Activated B cell treated with CpG ODN at 0.5 μM for 24 hours (primary cell): ENCODE results near the gene PPP2R3A. TPM values are rescaled to one million over a fixed set of nuclear protein-coding genes. Genes with fewer than 3 reads are reported as not detected.
A peak's percentile ranks its signal among the peaks of the same experiment; 100 is the strongest.

Experiments used
- ATAC-seq: fragments of 200-7000 bp; cut with Tn5 transposase; one replicate; pipeline ENCODE4 v1.10.0; 2021; ENCODE audit warnings: low read depth, mild to moderate bottlenecking, moderate library complexity
- CTCF ChIA-PET: fragments of 350-600 bp; sonication (Branson Sonifier 250); formaldehyde crosslinking; loops from one replicate; lab custom pipeline; 2021; ENCODE audit warnings: antibody characterized with exemption; lab: Charles Lee
- POLR2A ChIA-PET: fragments of 350-600 bp; sonication (Branson Sonifier 250); formaldehyde crosslinking; loops from one replicate; lab custom pipeline; 2021; ENCODE audit warnings: antibody characterized with exemption; lab: Charles Lee
- DNase-seq: peaks from one replicate; pipeline ENCODE4 v3.0.0; 2022
- H3K27ac Mint-ChIP-seq: one replicate; pipeline ENCODE4 v1.8.0; 2020; ENCODE audit warnings: mixed read lengths
- H3K27me3 Mint-ChIP-seq: one replicate; pipeline ENCODE4 v1.8.0; 2021; ENCODE audit warnings: mixed read lengths
- H3K36me3 Mint-ChIP-seq: one replicate; pipeline ENCODE4 v1.8.0; 2021; ENCODE audit warnings: low read depth, mixed read lengths
- H3K4me1 Mint-ChIP-seq: one replicate; pipeline ENCODE4 v1.8.0; 2021; ENCODE audit warnings: mixed read lengths
- H3K4me3 Mint-ChIP-seq: one replicate; pipeline ENCODE4 v1.8.0; 2020; ENCODE audit warnings: mild to moderate bottlenecking, mixed read lengths
- H3K9me3 Mint-ChIP-seq: one replicate; pipeline ENCODE4 v1.8.0; 2020; ENCODE audit warnings: mixed read lengths
- CTCF ChIP-seq: fragments of 200-600 bp; IDR thresholded peaks from one replicate; pipeline ENCODE4 v1.8.0; 2022; ENCODE audit warnings: antibody characterized with exemption, mild to moderate bottlenecking
- intact Hi-C: fragments of 100-400 bp; cut with micrococcal nuclease; formaldehyde crosslinking; loops from one replicate; pipeline ENCODE4 v1.15.1; 2024
- total RNA-seq: library from RNA; stranded (reverse); gene quantifications from 2 replicates; pipeline ENCODE4 v1.2.3, GENCODE V29; 2022

Gene PPP2R3A
- 0.05 and 0.11 TPM in 2 replicates for total RNA-seq

DNA sequence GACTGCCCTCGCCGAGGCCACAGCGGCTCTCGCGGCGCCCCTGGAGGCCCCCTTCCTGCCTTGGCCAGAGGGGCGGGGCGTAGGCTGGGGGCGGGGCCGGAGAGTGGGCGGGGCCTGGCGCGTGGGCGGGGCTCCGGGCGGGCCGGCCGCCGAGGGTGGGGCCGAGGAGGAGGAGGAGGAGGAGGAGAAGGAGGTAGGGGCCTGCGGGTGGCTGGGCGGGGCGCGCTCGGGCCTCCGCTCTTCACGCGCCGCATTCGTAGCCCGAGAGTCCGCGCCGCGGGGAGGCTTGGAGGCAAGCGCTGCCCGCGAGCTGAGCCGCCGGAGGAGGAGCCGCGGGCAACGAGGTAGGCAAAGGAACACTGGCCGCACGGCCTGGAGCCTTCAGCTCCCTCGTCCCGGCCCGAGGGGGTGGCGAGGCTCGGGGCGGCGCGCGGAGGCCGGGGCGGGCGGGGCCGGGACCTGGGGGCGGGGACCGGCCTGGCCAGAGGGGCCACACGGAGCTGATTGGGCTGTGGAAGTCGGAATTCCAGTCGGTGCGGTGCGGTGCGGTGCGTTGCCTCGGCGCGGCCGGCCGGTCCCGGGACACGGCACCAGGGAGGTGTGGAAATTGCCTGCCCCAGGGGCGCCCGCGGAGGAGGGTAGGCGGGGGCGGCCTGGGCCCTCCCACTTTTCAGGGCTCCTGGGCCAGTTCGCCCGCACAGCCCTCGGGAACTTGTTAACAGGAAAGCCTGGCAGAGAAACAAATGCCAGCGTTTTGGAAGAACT lies at the start of gene PPP2R3A:
PPP2R3A (plus strand) TSS at position 223 of the 765 bp plus-strand sequence. CDS start 35,771 bp downstream, outside the sequence.
- ATAC-seq (peak; percentile 90), DNase-seq (peak; percentile 54)
- intact Hi-C loops = loop anchor here (5.0 to 10.0 kb wide), 2 partner anchors 289 to 1478 kb away; partner anchors contain the start of genes ANAPC13, CEP63 and PCCB
- Mint-ChIP-seq H3K36me3 (no peaks in the 10 kb centered on the region), H3K4me1 (peaks cover 9% of the 10 kb centered on the region), H3K9me3 (peaks cover 8% of the 10 kb centered on the region), H3K27ac (no peak within 1 kb of the TSS), H3K4me3 (peak within 1 kb of the TSS; percentile 75), H3K27me3 (peaks cover 30% of the 10 kb centered on the region)
- POLR2A ChIA-PET = no interaction called here
- no peak for TF ChIP-seq CTCF
- CTCF ChIA-PET = no interaction called here

DNA sequence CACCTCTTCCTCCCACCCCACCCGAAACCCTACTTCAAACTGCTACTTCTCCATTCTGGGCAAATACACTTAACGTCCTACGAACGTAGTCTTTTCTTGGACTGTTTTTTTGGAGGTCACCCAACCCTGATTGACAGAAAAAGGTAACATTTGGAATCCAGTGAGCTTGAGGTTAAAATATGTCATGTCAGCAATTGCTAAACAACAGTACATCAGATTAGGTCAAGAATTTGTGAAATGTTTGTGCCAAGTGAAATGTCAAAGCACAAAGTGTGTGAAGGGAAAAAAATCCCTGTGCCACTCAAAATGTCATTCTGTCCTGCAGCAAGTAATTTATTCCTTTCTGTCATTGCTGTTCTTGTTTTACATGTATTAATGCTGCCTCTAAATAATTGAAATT lies 49.2 kb upstream of the PPP2R3A start:
- Mint-ChIP-seq H3K4me3 (no peak overlapping the region), H3K9me3 (no peaks in the 10 kb centered on the region), H3K27me3 (peaks cover 4% of the 10 kb centered on the region), H3K27ac (no peak overlapping the region), H3K4me1 (no peaks in the 10 kb centered on the region), H3K36me3 (no peaks in the 10 kb centered on the region)
- no peak for ATAC-seq
- ChIA-PET POLR2A (no interaction called here), CTCF (no interaction called here)
- intact Hi-C loops = loop anchor here (5.0 kb wide), 1 partner anchor 126 kb away; no protein-coding TSS in a partner anchor
- TF ChIP-seq CTCF = no peak
- DNase-seq = no peak

DNA sequence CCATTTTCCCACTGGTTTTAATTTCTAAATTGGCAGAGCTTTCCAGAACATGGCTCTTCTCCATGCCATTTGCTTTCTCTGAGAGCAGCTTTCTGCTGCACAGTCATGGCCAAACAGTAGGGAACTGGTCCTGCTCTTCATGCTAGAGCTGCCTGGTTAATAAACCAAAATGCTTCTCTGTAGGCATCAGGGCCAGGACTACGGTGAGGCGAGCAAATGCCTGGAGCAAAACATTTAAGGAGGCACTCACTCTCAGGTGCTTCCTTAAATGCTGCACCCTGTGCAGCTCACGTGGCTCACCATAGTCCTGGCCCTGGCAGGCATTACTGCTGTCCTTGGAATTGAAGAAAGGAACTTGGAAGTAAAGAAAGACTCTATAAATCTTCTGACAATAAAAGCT lies 48.5 kb upstream of the PPP2R3A start:
- H3K9me3 Mint-ChIP-seq = no peaks in the 10 kb centered on the region

DNA sequence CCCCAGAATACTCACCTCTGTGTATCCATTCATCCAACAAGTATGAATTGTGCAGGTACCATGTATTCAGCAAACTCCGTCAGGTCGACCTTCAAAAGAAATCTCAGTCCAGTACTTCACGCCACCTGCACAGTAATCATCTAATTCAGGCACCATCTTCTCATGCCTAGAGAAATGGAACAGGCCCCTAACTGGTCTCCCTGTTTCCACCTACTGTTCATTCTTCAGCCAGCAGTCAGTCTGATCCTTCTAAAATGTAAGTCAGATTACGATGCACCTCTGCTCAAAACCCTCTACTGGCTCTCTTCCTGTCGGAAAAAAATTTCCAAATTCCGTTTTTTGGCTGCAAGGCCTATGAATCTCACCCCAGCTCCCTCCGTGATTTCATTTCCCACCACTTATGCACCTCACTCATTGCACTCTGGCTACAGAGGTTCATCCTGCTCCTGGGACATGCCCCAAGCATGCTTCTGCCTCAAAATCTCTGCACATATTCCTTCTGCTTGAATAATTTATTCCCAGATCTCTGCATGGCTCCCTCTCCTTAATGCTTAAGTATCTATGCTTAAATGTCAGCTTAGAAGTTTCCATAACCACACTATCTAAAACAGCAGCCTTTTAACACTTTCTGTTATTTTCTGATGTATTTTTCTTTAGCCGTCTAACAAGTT lies 47.5 kb upstream of the PPP2R3A start:
- Mint-ChIP-seq H3K36me3 (no peaks in the 10 kb centered on the region), H3K4me3 (no peak overlapping the region), H3K9me3 (no peaks in the 10 kb centered on the region), H3K27me3 (peaks cover 4% of the 10 kb centered on the region), H3K4me1 (no peaks in the 10 kb centered on the region), H3K27ac (no peak overlapping the region)
- intact Hi-C loops = loop anchor here (5.0 kb wide), 1 partner anchor 124 kb away; no protein-coding TSS in a partner anchor
- ATAC-seq (no peak), DNase-seq (no peak)
- CTCF ChIA-PET = interaction anchor here (1.0 kb wide), 1 partner anchor 1123 kb away, joined by 3 read pairs; the partner anchor contains the start of gene EPHB1
- no peak for TF ChIP-seq CTCF
- POLR2A ChIA-PET = no interaction called here

More for the DNA sequence above, 48.5 kb upstream of the PPP2R3A start:
- no peak overlapping the region for H3K4me3 Mint-ChIP-seq
- H3K27ac Mint-ChIP-seq = no peak overlapping the region
- ATAC-seq (no peak), DNase-seq (no peak)
- H3K27me3 Mint-ChIP-seq = peaks cover 4% of the 10 kb centered on the region
- no peaks in the 10 kb centered on the region for H3K4me1 Mint-ChIP-seq
- no peak for TF ChIP-seq CTCF
- ChIA-PET POLR2A (no interaction called here), CTCF (interaction anchor here (1.0 kb wide), 1 partner anchor 1122 kb away, joined by 3 read pairs; the partner anchor contains the start of gene EPHB1)
- H3K36me3 Mint-ChIP-seq = no peaks in the 10 kb centered on the region
- intact Hi-C loops = loop anchor here (5.0 kb wide), 1 partner anchor 125 kb away; no protein-coding TSS in a partner anchor

DNA sequence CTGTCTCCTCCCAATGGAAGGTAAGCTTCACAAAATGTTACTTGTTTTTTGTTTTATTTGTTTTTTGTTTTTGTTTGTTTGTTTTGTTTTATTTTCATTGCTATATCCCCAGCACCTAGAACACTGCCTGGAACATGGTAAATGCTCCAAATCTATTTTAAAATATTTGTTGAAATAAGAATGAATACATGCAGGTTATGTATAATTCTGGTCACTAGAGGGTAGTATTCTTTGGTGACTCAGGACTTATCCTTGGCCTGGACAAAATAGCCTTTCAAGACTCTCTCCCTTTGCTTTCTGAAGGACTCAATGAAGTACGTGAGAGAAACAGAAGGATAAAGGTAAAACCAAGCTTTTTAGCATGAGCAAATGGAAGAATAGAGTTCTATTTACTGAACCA lies 46.9 kb upstream of the PPP2R3A start:
- Mint-ChIP-seq H3K4me1 (no peaks in the 10 kb centered on the region), H3K4me3 (no peak overlapping the region), H3K27me3 (peaks cover 4% of the 10 kb centered on the region), H3K9me3 (no peaks in the 10 kb centered on the region), H3K27ac (no peak overlapping the region), H3K36me3 (no peaks in the 10 kb centered on the region)
- DNase-seq = no peak
- CTCF ChIA-PET = no interaction called here
- no peak for ATAC-seq
- POLR2A ChIA-PET = no interaction called here
- intact Hi-C loops = loop anchor here (5.0 kb wide), 1 partner anchor 124 kb away; no protein-coding TSS in a partner anchor
- no peak for TF ChIP-seq CTCF
